K562 (cell line): Measurements from ENCODE around the gene PHLDB1. TPM values are rescaled to one million over a fixed set of nuclear protein-coding genes. Genes with fewer than 3 reads are reported as not detected.

Experiments used
- BRCA1 ChIP-seq, 2 experiments: fragments of 450-650 bp in 1 of 2; sonication (generic) in 1 of 2; formaldehyde crosslinking in 1 of 2; IDR thresholded peaks; 2 replicates each; pipeline versions ENCODE4 v1.5.0 to v1.6.1; 2017 to 2020; ENCODE audit warnings: mild to moderate bottlenecking in 1 of 2, missing genetic modification reagents in 1 of 2
- CHCHD3 ChIP-seq: fragments of 250-450 bp; sonication (Bioruptor Pico); IDR thresholded peaks from 2 replicates; pipeline ENCODE4 v2.1.2; 2022; ENCODE audit warnings: mild to moderate bottlenecking
- CXXC5 ChIP-seq: fragments of 250-450 bp; sonication (Bioruptor Pico); IDR thresholded peaks from 2 replicates; pipeline ENCODE4 v1.8.0; 2022; ENCODE audit warnings: inconsistent platforms, mild to moderate bottlenecking, moderate library complexity
- EZH2 ChIP-seq: IDR thresholded peaks from 2 replicates; pipeline ENCODE4 v1.6.1; 2012; ENCODE audit warnings: low read depth, mild to moderate bottlenecking, inconsistent platforms, low read length, borderline replicate concordance
- FOXK2 ChIP-seq, 2 experiments: fragments of 450-650 bp; IDR thresholded peaks in 1 of 2; conservative IDR thresholded peaks in 1 of 2; 2 replicates each; pipeline ENCODE4 v1.6.1; 2016; ENCODE audit warnings: low read depth in 2 of 2, mild to moderate bottlenecking in 1 of 2
- GABPB1 ChIP-seq: sonication (generic); formaldehyde crosslinking; IDR thresholded peaks from 2 replicates; pipeline ENCODE4 v1.8.0; 2022; ENCODE audit warnings: mild to moderate bottlenecking, missing genetic modification reagents
- MTA2 ChIP-seq: fragments of 450-650 bp; IDR thresholded peaks from 2 replicates; pipeline ENCODE4 v1.6.1; 2016; ENCODE audit warnings: low read depth
- MTA3 ChIP-seq: fragments of 450-650 bp; formaldehyde crosslinking; IDR thresholded peaks from 2 replicates; pipeline ENCODE4 v1.6.1; 2017; ENCODE audit warnings: mild to moderate bottlenecking, borderline replicate concordance
- SPI1 ChIP-seq: IDR thresholded peaks from 2 replicates; pipeline ENCODE4 v1.6.1; 2011; ENCODE audit warnings: low read depth, low read length, control low read depth, borderline replicate concordance
- XRCC3 ChIP-seq: fragments of 450-650 bp; IDR thresholded peaks from 2 replicates; pipeline ENCODE4 v1.6.1; 2017; ENCODE audit warnings: mild to moderate bottlenecking, moderate library complexity
- ZKSCAN3 ChIP-seq: fragments of 250-450 bp; sonication (Bioruptor Pico); IDR thresholded peaks from 2 replicates; pipeline ENCODE4 v1.4.0; 2020
- ZNF124 ChIP-seq: sonication (generic); formaldehyde crosslinking; IDR thresholded peaks from 2 replicates; pipeline ENCODE4 v1.8.1; 2022; ENCODE audit warnings: missing genetic modification reagents
- ZNF232 ChIP-seq: sonication (generic); formaldehyde crosslinking; IDR thresholded peaks from 2 replicates; pipeline ENCODE4 v1.8.0; 2022; ENCODE audit warnings: mild to moderate bottlenecking, missing genetic modification reagents
- ZNF263 ChIP-seq: sonication (generic); formaldehyde crosslinking; IDR thresholded peaks from 2 replicates; pipeline ENCODE4 v1.8.0; 2022; ENCODE audit warnings: mild to moderate bottlenecking, missing genetic modification reagents, borderline replicate concordance
- polyA plus RNA-seq, 8 experiments: library from polyadenylated mRNA; depleted of rRNA in 4 of 8; stranded (reverse) in 5 of 8; unstranded in 3 of 8; fragments of >200 nt; fragmentation: Nextera tagmentation in 2 of 8; fragmentation: Illumina TruSeq in 1 of 8; extraction: Ambion mirVana in 2 of 8; extraction: Trizol in 1 of 8; gene quantifications; 2 replicates each; pipeline versions ENCODE4 v1.2.1 to v1.2.3, GENCODE V29; 2011 to 2014; ENCODE audit warnings: inconsistent platforms in 1 of 8, missing spikeins in 1 of 8
- total RNA-seq, 7 experiments: library from RNA; depleted of rRNA in 6 of 7; stranded (reverse); fragments of >200 nt in 6 of 7; fragmentation: Illumina TruSeq in 2 of 7; extraction: Trizol in 2 of 7; gene quantifications; 2 replicates each; pipeline versions ENCODE4 v1.2.1 to v1.2.3, GENCODE V29; 2011 to 2021; ENCODE audit warnings: low replicate concordance in 1 of 7
- TF ChIP-seq, protein P1 (sequence below): fragments of 250-450 bp; sonication (Bioruptor Pico); IDR thresholded peaks from 2 replicates; pipeline ENCODE4 v1.4.0; 2020; ENCODE audit warnings: mild to moderate bottlenecking, moderate library complexity
- TF ChIP-seq, protein P2 (sequence below): sonication (generic); formaldehyde crosslinking; IDR thresholded peaks from 2 replicates; pipeline ENCODE4 v1.8.1; 2023; ENCODE audit warnings: mild to moderate bottlenecking, missing genetic modification reagents, moderate library complexity
- TF ChIP-seq, protein P3 (sequence below): sonication (generic); formaldehyde crosslinking; IDR thresholded peaks from 2 replicates; pipeline ENCODE4 v1.8.1; 2023; ENCODE audit warnings: mild to moderate bottlenecking, missing genetic modification reagents
- TF ChIP-seq, protein P4 (sequence below): fragments of 450-650 bp; conservative IDR thresholded peaks from 2 replicates; pipeline ENCODE4 v1.6.1; 2016; ENCODE audit warnings: missing genetic modification characterization, low read depth, mild to moderate bottlenecking, missing compliant biosample characterization, moderate library complexity
- TF ChIP-seq, protein P5 (sequence below), 2 experiments: IDR thresholded peaks; 2 replicates each; pipeline ENCODE4 v1.6.1; 2011; ENCODE audit warnings: borderline replicate concordance in 1 of 2, control low read depth in 1 of 2, low read depth in 1 of 2, low read length in 1 of 2, mild to moderate bottlenecking in 1 of 2, mixed read lengths in 1 of 2, moderate library complexity in 1 of 2; ENCODE audit not compliant: insufficient read depth in 1 of 2, insufficient read length in 1 of 2, poor library complexity in 1 of 2, severe bottlenecking in 1 of 2; ENCODE audit errors: extremely low read depth in 1 of 2

Gene PHLDB1
- total and polyA plus RNA-seq, 9 of the 15 experiments (the other 6 are each of a cell fraction or from before 2014, with no cell fraction given) = 2.0 to 28.7 (median 16.2) TPM

DNA sequence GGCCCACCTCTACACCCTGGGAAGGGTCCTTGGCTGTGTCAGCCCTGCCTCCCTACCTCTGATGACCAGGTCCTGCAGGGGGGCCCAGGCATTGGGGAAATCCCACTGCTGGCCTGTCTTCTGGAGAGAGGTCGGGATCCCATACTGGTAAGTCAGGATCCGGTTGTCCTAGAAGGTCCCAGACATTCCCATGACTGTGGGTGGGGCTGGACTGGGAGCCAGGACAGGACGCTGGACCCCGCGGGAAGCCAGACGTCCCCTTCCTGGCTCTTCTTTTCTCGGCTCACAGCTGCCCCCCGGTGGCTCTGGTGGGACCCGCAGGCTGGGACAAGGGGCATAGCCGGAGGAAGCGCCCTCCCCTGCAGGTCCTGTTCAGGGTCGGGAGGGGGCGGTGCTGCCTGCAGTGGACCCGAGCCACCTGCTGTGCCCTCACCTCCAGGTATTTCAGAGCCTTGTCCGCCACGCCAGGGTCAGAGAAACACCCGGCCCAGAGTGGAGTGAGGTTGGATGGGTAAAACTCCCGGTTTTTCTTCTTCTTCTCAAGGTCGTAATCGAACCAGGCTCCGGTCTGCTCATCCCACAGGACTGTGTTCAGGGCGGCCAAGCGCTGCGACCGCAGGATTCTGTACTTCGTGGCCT lies 52.0 kb downstream of the PHLDB1 start (continued):
- no peak for TF ChIP-seq EZH2
- TF ChIP-seq, protein P1, sequence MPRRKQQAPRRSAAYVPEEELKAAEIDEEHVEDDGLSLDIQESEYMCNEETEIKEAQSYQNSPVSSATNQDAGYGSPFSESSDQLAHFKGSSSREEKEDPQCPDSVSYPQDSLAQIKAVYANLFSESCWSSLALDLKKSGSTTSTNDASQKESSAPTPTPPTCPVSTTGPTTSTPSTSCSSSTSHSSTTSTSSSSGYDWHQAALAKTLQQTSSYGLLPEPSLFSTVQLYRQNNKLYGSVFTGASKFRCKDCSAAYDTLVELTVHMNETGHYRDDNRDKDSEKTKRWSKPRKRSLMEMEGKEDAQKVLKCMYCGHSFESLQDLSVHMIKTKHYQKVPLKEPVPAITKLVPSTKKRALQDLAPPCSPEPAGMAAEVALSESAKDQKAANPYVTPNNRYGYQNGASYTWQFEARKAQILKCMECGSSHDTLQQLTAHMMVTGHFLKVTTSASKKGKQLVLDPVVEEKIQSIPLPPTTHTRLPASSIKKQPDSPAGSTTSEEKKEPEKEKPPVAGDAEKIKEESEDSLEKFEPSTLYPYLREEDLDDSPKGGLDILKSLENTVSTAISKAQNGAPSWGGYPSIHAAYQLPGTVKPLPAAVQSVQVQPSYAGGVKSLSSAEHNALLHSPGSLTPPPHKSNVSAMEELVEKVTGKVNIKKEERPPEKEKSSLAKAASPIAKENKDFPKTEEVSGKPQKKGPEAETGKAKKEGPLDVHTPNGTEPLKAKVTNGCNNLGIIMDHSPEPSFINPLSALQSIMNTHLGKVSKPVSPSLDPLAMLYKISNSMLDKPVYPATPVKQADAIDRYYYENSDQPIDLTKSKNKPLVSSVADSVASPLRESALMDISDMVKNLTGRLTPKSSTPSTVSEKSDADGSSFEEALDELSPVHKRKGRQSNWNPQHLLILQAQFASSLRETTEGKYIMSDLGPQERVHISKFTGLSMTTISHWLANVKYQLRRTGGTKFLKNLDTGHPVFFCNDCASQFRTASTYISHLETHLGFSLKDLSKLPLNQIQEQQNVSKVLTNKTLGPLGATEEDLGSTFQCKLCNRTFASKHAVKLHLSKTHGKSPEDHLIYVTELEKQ = no peak
- TF ChIP-seq CXXC5 (CRISPR knock-in tag) = 0 out of 2 replicates have a peak, but pooled peaks have one; percentile 9
- TF ChIP-seq, protein P2, sequence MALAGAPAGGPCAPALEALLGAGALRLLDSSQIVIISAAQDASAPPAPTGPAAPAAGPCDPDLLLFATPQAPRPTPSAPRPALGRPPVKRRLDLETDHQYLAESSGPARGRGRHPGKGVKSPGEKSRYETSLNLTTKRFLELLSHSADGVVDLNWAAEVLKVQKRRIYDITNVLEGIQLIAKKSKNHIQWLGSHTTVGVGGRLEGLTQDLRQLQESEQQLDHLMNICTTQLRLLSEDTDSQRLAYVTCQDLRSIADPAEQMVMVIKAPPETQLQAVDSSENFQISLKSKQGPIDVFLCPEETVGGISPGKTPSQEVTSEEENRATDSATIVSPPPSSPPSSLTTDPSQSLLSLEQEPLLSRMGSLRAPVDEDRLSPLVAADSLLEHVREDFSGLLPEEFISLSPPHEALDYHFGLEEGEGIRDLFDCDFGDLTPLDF = peak; percentile 56; the same call in 1 of the 2 replicates
- no peak for TF ChIP-seq SPI1
- no peak for TF ChIP-seq BRCA1 (IDR thresholded peaks at IDR 0.05)
- no peak for TF ChIP-seq BRCA1 (CRISPR knock-in tag; IDR thresholded peaks at IDR 0.05)
- no peak for TF ChIP-seq ZNF124 (CRISPR knock-in tag)
- TF ChIP-seq, protein P3, sequence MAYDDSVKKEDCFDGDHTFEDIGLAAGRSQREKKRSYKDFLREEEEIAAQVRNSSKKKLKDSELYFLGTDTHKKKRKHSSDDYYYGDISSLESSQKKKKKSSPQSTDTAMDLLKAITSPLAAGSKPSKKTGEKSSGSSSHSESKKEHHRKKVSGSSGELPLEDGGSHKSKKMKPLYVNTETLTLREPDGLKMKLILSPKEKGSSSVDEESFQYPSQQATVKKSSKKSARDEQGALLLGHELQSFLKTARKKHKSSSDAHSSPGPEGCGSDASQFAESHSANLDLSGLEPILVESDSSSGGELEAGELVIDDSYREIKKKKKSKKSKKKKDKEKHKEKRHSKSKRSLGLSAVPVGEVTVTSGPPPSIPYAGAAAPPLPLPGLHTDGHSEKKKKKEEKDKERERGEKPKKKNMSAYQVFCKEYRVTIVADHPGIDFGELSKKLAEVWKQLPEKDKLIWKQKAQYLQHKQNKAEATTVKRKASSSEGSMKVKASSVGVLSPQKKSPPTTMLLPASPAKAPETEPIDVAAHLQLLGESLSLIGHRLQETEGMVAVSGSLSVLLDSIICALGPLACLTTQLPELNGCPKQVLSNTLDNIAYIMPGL (CRISPR knock-in tag) = 0 out of 2 replicates have a peak, but pooled peaks have one; percentile 57
- peak; percentile 49; the same call in 1 of the 2 replicates for TF ChIP-seq MTA3
- TF ChIP-seq ZNF263 (CRISPR knock-in tag) = no peak; the same call in 1 of the 2 replicates
- TF ChIP-seq, protein P4, sequence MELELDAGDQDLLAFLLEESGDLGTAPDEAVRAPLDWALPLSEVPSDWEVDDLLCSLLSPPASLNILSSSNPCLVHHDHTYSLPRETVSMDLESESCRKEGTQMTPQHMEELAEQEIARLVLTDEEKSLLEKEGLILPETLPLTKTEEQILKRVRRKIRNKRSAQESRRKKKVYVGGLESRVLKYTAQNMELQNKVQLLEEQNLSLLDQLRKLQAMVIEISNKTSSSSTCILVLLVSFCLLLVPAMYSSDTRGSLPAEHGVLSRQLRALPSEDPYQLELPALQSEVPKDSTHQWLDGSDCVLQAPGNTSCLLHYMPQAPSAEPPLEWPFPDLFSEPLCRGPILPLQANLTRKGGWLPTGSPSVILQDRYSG = no peak
- no peak for TF ChIP-seq ZNF232 (CRISPR knock-in tag)
- no peak for TF ChIP-seq FOXK2 (conservative IDR thresholded peaks at IDR 0.05 in 1 of 2, IDR thresholded peaks at IDR 0.05 in 1 of 2; ENCODE audit: low read depth in 2 of 2)
- TF ChIP-seq, protein P5, sequence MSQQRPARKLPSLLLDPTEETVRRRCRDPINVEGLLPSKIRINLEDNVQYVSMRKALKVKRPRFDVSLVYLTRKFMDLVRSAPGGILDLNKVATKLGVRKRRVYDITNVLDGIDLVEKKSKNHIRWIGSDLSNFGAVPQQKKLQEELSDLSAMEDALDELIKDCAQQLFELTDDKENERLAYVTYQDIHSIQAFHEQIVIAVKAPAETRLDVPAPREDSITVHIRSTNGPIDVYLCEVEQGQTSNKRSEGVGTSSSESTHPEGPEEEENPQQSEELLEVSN (IDR thresholded peaks at IDR 0.05; ENCODE audit: borderline replicate concordance in 1 of 2, extremely low read depth in 1 of 2, insufficient read depth in 1 of 2, insufficient read length in 1 of 2, low read depth in 1 of 2, low read length in 1 of 2, poor library complexity in 1 of 2, severe bottlenecking in 1 of 2) = no peak
- TF ChIP-seq XRCC3 = no peak
- TF ChIP-seq CHCHD3 (CRISPR knock-in tag) = no peak
- TF ChIP-seq ZKSCAN3 = no peak
- no peak for TF ChIP-seq MTA2
- TF ChIP-seq GABPB1 (CRISPR knock-in tag) = peak; percentile 83
